H1 (cell line): Measurements from ENCODE around the gene DSCAM. TPM values are rescaled to one million over a fixed set of nuclear protein-coding genes. Genes with fewer than 3 reads are reported as not detected.

Source experiments
- CTCF ChIA-PET: fragments of 300-600 bp; sonication (Branson Sonifier 250); formaldehyde crosslinking; loops from one replicate; lab custom pipeline; 2021; ENCODE audit not compliant: partially characterized antibody; lab: Charles Lee
- POLR2A ChIA-PET: fragments of 300-600 bp; sonication (Branson Sonifier 250); formaldehyde crosslinking; loops from one replicate; lab custom pipeline; 2021; ENCODE audit warnings: inconsistent platforms; ENCODE audit not compliant: partially characterized antibody; lab: Charles Lee
- DNase-seq, 2 experiments: peaks; one replicate each; pipeline versions ENCODE4 v3.0.0 to v3.0.0-alpha.2; 2010 to 2022; ENCODE audit warnings: low spot score in 2 of 2, low read depth in 1 of 2, mixed read lengths in 1 of 2
- FAIRE-seq: peaks from 2 replicates; lab custom pipeline; 2011; peaks lifted over from hg19 to GRCh38; lab: Jason Lieb, UNC
- H2AFZ ChIP-seq: 2 replicates; pipeline ENCODE4 v1.8.1; 2012; ENCODE audit warnings: low read length, inconsistent platforms
- H2AK5ac ChIP-seq: 2 replicates; pipeline ENCODE4 v1.6.1; 2013; ENCODE audit warnings: low read depth, low read length
- H2BK120ac ChIP-seq: replicated peaks from 2 replicates; pipeline ENCODE3; 2013; ENCODE audit warnings: low read depth, low read length, inconsistent platforms
- H2BK12ac ChIP-seq: 2 replicates; pipeline ENCODE4 v1.6.1; 2013; ENCODE audit warnings: low read depth, low read length
- H2BK15ac ChIP-seq: 2 replicates; pipeline ENCODE4 v1.6.1; 2013; ENCODE audit warnings: low read length
- H2BK20ac ChIP-seq: 2 replicates; pipeline ENCODE4 v1.6.1; 2013; ENCODE audit warnings: low read length
- H2BK5ac ChIP-seq: 2 replicates; pipeline ENCODE4 v1.6.1; 2013; ENCODE audit warnings: low read depth, low read length
- H3K14ac ChIP-seq: 2 replicates; pipeline ENCODE4 v1.6.1; 2013; ENCODE audit warnings: inconsistent platforms; ENCODE audit not compliant: insufficient read length
- H3K18ac ChIP-seq: 2 replicates; pipeline ENCODE4 v1.6.1; 2013; ENCODE audit warnings: low read length; ENCODE audit errors: extremely low read depth
- H3K23ac ChIP-seq: 2 replicates; pipeline ENCODE4 v1.6.1; 2013; ENCODE audit warnings: inconsistent platforms; ENCODE audit not compliant: insufficient read length
- H3K23me2 ChIP-seq: 2 replicates; pipeline ENCODE4 v1.6.1; 2013; ENCODE audit warnings: low read depth, low read length
- H3K27ac ChIP-seq: 2 replicates; pipeline ENCODE4 v1.6.1; 2011; ENCODE audit warnings: low read depth, low read length, inconsistent platforms
- H3K27me3 ChIP-seq, 4 experiments: replicated peaks in 1 of 4; 1 replicate in 1 of 4; 2 replicates in 3 of 4; pipeline versions ENCODE4 v1.6.1 to v1.8.1; 2011 to 2013; ENCODE audit warnings: low read length in 3 of 4, mild to moderate bottlenecking in 3 of 4, inconsistent platforms in 2 of 4, mixed read lengths in 2 of 4, moderate library complexity in 1 of 4; ENCODE audit not compliant: control insufficient read depth in 3 of 4, insufficient read depth in 3 of 4; ENCODE audit errors: extremely low read depth in 1 of 4
- H3K36me3 ChIP-seq, 4 experiments: 2 replicates each; pipeline versions ENCODE4 v1.6.1 to v1.8.1; 2011 to 2013; ENCODE audit warnings: mild to moderate bottlenecking in 4 of 4, low read length in 3 of 4, moderate library complexity in 2 of 4, control low read depth in 1 of 4, inconsistent platforms in 1 of 4; ENCODE audit not compliant: insufficient read depth in 4 of 4, control insufficient read depth in 2 of 4
- H3K4ac ChIP-seq: replicated peaks from 2 replicates; pipeline ENCODE3; 2013; ENCODE audit warnings: low read length, low read depth, mixed read lengths, inconsistent platforms; ENCODE audit not compliant: insufficient read length
- H3K4me1 ChIP-seq, 4 experiments: replicated peaks in 1 of 4; 1 replicate in 1 of 4; 2 replicates in 3 of 4; pipeline versions ENCODE4 v1.6.1 to v1.8.1; 2011 to 2013; ENCODE audit warnings: low read length in 3 of 4, inconsistent platforms in 2 of 4, mixed read lengths in 1 of 4; ENCODE audit not compliant: insufficient read depth in 4 of 4, control insufficient read depth in 3 of 4
- H3K4me2 ChIP-seq, 2 experiments: 2 replicates each; pipeline versions ENCODE4 v1.6.1 to v1.8.1; 2011 to 2013; ENCODE audit warnings: low read depth in 2 of 2, low read length in 2 of 2, control low read depth in 1 of 2, inconsistent platforms in 1 of 2, mild to moderate bottlenecking in 1 of 2; ENCODE audit not compliant: insufficient read depth in 1 of 2
- H3K4me3 ChIP-seq, 4 experiments: fragments of 200-600, 300-600 bp in 1 of 4; sonication (generic), shearing (Covaris generic), sonication (Bioruptor Twin) in 1 of 4; 2 replicates each; pipeline versions ENCODE4 v1.5.1 to v1.8.1; 2011 to 2016; ENCODE audit warnings: low read length in 4 of 4, low read depth in 3 of 4, control low read depth in 2 of 4, inconsistent platforms in 2 of 4, mild to moderate bottlenecking in 2 of 4, mixed read lengths in 1 of 4, moderate library complexity in 1 of 4; ENCODE audit not compliant: insufficient read depth in 2 of 4; ENCODE audit errors: extremely low read depth in 1 of 4
- H3K56ac ChIP-seq: replicated peaks from 2 replicates; pipeline ENCODE3; 2013; ENCODE audit warnings: low read depth, mild to moderate bottlenecking, mixed read lengths, low read length, inconsistent platforms; ENCODE audit not compliant: insufficient read length
- H3K79me1 ChIP-seq: 2 replicates; pipeline ENCODE4 v1.6.1; 2013; ENCODE audit warnings: low read depth, low read length, control low read depth
- H3K79me2 ChIP-seq, 2 experiments: 2 replicates each; pipeline versions ENCODE4 v1.6.1 to v1.8.1; 2012 to 2013; ENCODE audit warnings: low read length in 2 of 2, mild to moderate bottlenecking in 2 of 2, inconsistent platforms in 1 of 2; ENCODE audit not compliant: insufficient read depth in 2 of 2, control insufficient read depth in 1 of 2
- H3K9ac ChIP-seq, 4 experiments: replicated peaks in 1 of 4; 1 replicate in 1 of 4; 2 replicates in 3 of 4; pipeline versions ENCODE4 v1.6.1 to v1.8.1; 2011 to 2013; ENCODE audit warnings: low read depth in 3 of 4, low read length in 3 of 4, control low read depth in 2 of 4, mild to moderate bottlenecking in 2 of 4, moderate library complexity in 2 of 4, inconsistent platforms in 1 of 4; ENCODE audit errors: extremely low read depth in 1 of 4
- H3K9me3 ChIP-seq, 2 experiments: 2 replicates each; pipeline versions ENCODE4 v1.6.1 to v1.8.1; 2012 to 2013; ENCODE audit warnings: mild to moderate bottlenecking in 2 of 2, moderate library complexity in 2 of 2, control low read depth in 1 of 2, inconsistent platforms in 1 of 2, low read depth in 1 of 2, low read length in 1 of 2, mixed read lengths in 1 of 2; ENCODE audit not compliant: insufficient read depth in 2 of 2
- H4K20me1 ChIP-seq, 2 experiments: replicated peaks in 1 of 2; 2 replicates each; pipeline versions ENCODE3 to v1.8.1; 2011 to 2013; ENCODE audit warnings: inconsistent platforms in 2 of 2, low read length in 2 of 2, mild to moderate bottlenecking in 1 of 2; ENCODE audit not compliant: insufficient read depth in 2 of 2, control insufficient read depth in 1 of 2
- H4K5ac ChIP-seq: 2 replicates; pipeline ENCODE4 v1.6.1; 2013; ENCODE audit warnings: low read length, low read depth, mixed read lengths, inconsistent platforms; ENCODE audit not compliant: insufficient read length
- H4K8ac ChIP-seq: 2 replicates; pipeline ENCODE4 v1.8.0; 2013; ENCODE audit warnings: mild to moderate bottlenecking, moderate library complexity, low read length, inconsistent platforms; ENCODE audit not compliant: insufficient read depth; ENCODE audit errors: extremely low read depth
- H4K91ac ChIP-seq: replicated peaks from 2 replicates; pipeline ENCODE3; 2013; ENCODE audit warnings: low read length, mixed read lengths, inconsistent platforms; ENCODE audit not compliant: insufficient read length
- ASH2L ChIP-seq: fragments of 200-600, 300-600 bp; sonication (generic); IDR thresholded peaks from one replicate; pipeline ENCODE4 v1.7.1; 2017; ENCODE audit warnings: low read length
- BCL11A ChIP-seq, 2 experiments: IDR thresholded peaks; one replicate each; pipeline ENCODE4 v1.6.1; 2011; ENCODE audit warnings: low read depth in 2 of 2, low read length in 2 of 2, mild to moderate bottlenecking in 2 of 2
- CBX5 ChIP-seq: fragments of 300-800, 300-1000 bp; sonication (generic); IDR thresholded peaks from 2 replicates; pipeline ENCODE4 v1.7.1; 2016; ENCODE audit warnings: antibody characterized with exemption, low read length, low read depth
- CEBPB ChIP-seq: IDR thresholded peaks from 2 replicates; pipeline ENCODE4 v1.6.1; 2012; ENCODE audit warnings: low read depth, low read length
- FOSL1 ChIP-seq: IDR thresholded peaks from 2 replicates; pipeline ENCODE4 v1.6.1; 2011; ENCODE audit warnings: mild to moderate bottlenecking, low read depth, low read length, moderate library complexity; ENCODE audit not compliant: insufficient read depth
- GABPA ChIP-seq: IDR thresholded peaks from 2 replicates; pipeline ENCODE4 v1.6.1; 2011; ENCODE audit warnings: mild to moderate bottlenecking, low read length, moderate library complexity, borderline replicate concordance; ENCODE audit not compliant: insufficient read depth
- HDAC6 ChIP-seq: IDR thresholded peaks from one replicate; pipeline ENCODE4 v1.7.1; 2012; ENCODE audit warnings: low read depth, mild to moderate bottlenecking, inconsistent platforms, low read length, moderate library complexity
- JUND ChIP-seq: IDR thresholded peaks from 2 replicates; pipeline ENCODE4 v1.6.1; 2011; ENCODE audit warnings: mild to moderate bottlenecking, improper control_type of control experiment, low read length
- RNF2 ChIP-seq: fragments of 200-900, 300-1000 bp; sonication (generic); IDR thresholded peaks from 2 replicates; pipeline ENCODE4 v1.7.1; 2016; ENCODE audit warnings: borderline replicate concordance, low read depth, mild to moderate bottlenecking, antibody characterized with exemption, low read length; ENCODE audit not compliant: poor library complexity, severe bottlenecking; ENCODE audit errors: missing control alignments
- RXRA ChIP-seq: IDR thresholded peaks from 2 replicates; pipeline ENCODE4 v1.6.1; 2011; ENCODE audit warnings: low read depth, mild to moderate bottlenecking, low read length, moderate library complexity; ENCODE audit not compliant: insufficient read depth
- TCF12 ChIP-seq: IDR thresholded peaks from 2 replicates; pipeline ENCODE4 v1.6.1; 2011; ENCODE audit warnings: low read depth, mild to moderate bottlenecking, low read length
- TEAD4 ChIP-seq: IDR thresholded peaks from 2 replicates; pipeline ENCODE4 v1.6.1; 2012; ENCODE audit warnings: low read depth, low read length, inconsistent platforms, mixed read lengths
- ZNF274 ChIP-seq: IDR thresholded peaks from 2 replicates; pipeline ENCODE4 v1.7.0; 2012; ENCODE audit warnings: low read length, borderline replicate concordance; ENCODE audit errors: extremely low read depth
- WGBS, 2 experiments: shearing (Covaris generic) in 1 of 2; methylation state at CpG; one replicate each; pipeline versions ENCODE4 v1.1.6 to v1.1.7; 2013 to 2015; ENCODE audit warnings: low lambda C conversion rate in 2 of 2, mixed read lengths in 2 of 2, inconsistent platforms in 1 of 2, low coverage in 1 of 2, missing lambda C conversion rate in 1 of 2; ENCODE audit not compliant: insufficient replicate concordance in 2 of 2, insufficient coverage in 1 of 2, insufficient read length in 1 of 2; ENCODE audit errors: extremely low coverage in 1 of 2, missing lambda C conversion rate in 1 of 2; 5-methylcytosine and 5-hydroxymethylcytosine counted together
- polyA plus RNA-seq, 7 experiments: library from polyadenylated mRNA; depleted of rRNA in 3 of 7; stranded (reverse) in 5 of 7; unstranded in 2 of 7; fragments of >200 nt in 5 of 7; fragments of 200-250 nt in 2 of 7; gene quantifications; 1 replicate in 5 of 7; 2 replicates in 1 of 7; 4 replicates in 1 of 7; pipeline versions ENCODE4 v1.2.1 to v1.2.3, GENCODE V29; 2011 to 2013; ENCODE audit warnings: missing spikeins in 2 of 7, mixed read lengths in 2 of 7
- total RNA-seq: library from RNA; stranded (reverse); fragmentation: NEBNext Ultra II Directional; extraction: Animal tissue kit (Norgen Biotek cat#: 25700); gene quantifications from 2 replicates; pipeline ENCODE4 v1.2.1, GENCODE V29; 2021
- TF ChIP-seq, protein P1 (sequence below): IDR thresholded peaks from 2 replicates; pipeline ENCODE4 v1.6.1; 2012; ENCODE audit warnings: inconsistent platforms

DSCAM gene
- total and polyA plus RNA-seq, 2 of the 8 experiments (the other 6 are each of a cell fraction or from before 2014, with no cell fraction given) = 0.02 to 0.15 TPM

DNA sequence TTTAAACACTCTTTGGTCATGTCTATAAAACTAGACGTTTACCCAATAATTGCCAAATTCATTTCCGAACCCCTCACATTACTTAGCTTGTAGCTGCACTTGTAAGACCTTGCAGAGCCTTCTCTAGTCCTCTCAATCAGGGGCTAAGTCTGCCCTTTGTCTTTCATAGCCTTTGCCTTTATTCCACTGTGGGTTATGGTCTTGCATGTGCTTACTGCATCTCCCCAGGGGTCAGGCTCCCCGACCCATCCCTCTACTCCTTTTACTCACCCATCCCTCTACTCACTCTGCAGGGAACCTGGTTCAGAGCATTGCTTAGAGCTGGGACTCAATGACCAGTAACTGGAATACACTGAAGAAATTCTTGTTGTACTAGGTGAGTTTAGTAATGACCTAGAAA lies 744.3 kb downstream of the DSCAM start:
- DNase-seq = no peak
- H3K4me2 ChIP-seq = peak overlapping the region; percentile 16 to 18; a peak in 1 of 4 replicates
- H2BK120ac ChIP-seq = no peak overlapping the region
- no peak overlapping the region for H2BK20ac ChIP-seq
- H4K20me1 ChIP-seq = no peaks in the 10 kb centered on the region
- POLR2A ChIA-PET = no interaction called here
- no peaks in the 10 kb centered on the region for H3K79me1 ChIP-seq
- H3K4ac ChIP-seq = no peak overlapping the region
- no peak overlapping the region for H3K56ac ChIP-seq
- no peak overlapping the region for H2BK5ac ChIP-seq
- H3K36me3 ChIP-seq = no peaks in the 10 kb centered on the region
- H4K5ac ChIP-seq = no peak overlapping the region
- H3K4me1 ChIP-seq = peaks cover 0 to 4% (median 0%) of the 10 kb centered on the region in 4 experiments; a peak in 1 of 7 replicates
- H3K14ac ChIP-seq = no peak overlapping the region
- no peak overlapping the region for H3K27ac ChIP-seq
- H3K9me3 ChIP-seq = no peaks in the 10 kb centered on the region; a peak in 1 of 4 replicates
- 71% methylated on average over 3 of the region's 3 CpGs; no CpG with 5 or more reads in 1 of the 2 experiments for WGBS, 2 experiments
- no peak overlapping the region for H3K4me3 ChIP-seq
- H3K27me3 ChIP-seq = no peaks in the 10 kb centered on the region
- no peak overlapping the region for H2AK5ac ChIP-seq
- no peak overlapping the region for H2AFZ ChIP-seq
- no peak for FAIRE-seq
- no peak overlapping the region for H3K23ac ChIP-seq
- H4K91ac ChIP-seq = no peak overlapping the region
- no peak overlapping the region for H2BK15ac ChIP-seq
- no peak overlapping the region for H2BK12ac ChIP-seq
- H3K18ac ChIP-seq = no peak overlapping the region
- H3K79me2 ChIP-seq = no peaks in the 10 kb centered on the region
- H3K23me2 ChIP-seq = no peaks in the 10 kb centered on the region
- no peak overlapping the region for H3K9ac ChIP-seq
- no peak overlapping the region for H4K8ac ChIP-seq
- CTCF ChIA-PET = interaction anchor here (1.1 to 1.5 kb wide), 2 partner anchors 18 to 236 kb away, joined by 3 read pairs; partner anchors contain the start of gene PCP4
- TF ChIP-seq ZNF274 (no peak), ASH2L (no peak), CEBPB (no peak), RXRA (no peak), TCF12 (no peak), GABPA (no peak), TEAD4 (no peak), JUND (no peak), CBX5 (no peak), FOSL1 (no peak), HDAC6 (no peak), RNF2 (no peak), BCL11A (IDR thresholded peaks at IDR 0.05; ENCODE audit: low read depth in 2 of 2, low read length in 2 of 2) (no peak)
- TF ChIP-seq, protein P1, sequence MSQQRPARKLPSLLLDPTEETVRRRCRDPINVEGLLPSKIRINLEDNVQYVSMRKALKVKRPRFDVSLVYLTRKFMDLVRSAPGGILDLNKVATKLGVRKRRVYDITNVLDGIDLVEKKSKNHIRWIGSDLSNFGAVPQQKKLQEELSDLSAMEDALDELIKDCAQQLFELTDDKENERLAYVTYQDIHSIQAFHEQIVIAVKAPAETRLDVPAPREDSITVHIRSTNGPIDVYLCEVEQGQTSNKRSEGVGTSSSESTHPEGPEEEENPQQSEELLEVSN = no peak
